ENCODE measurements around the gene RASA4B.
"Not testable (repeated sequence)": the region's sequence is repeated elsewhere in the genome, so short reads cannot be mapped to it uniquely, and the experiment has no call there.

The RASA4B gene

DNA sequence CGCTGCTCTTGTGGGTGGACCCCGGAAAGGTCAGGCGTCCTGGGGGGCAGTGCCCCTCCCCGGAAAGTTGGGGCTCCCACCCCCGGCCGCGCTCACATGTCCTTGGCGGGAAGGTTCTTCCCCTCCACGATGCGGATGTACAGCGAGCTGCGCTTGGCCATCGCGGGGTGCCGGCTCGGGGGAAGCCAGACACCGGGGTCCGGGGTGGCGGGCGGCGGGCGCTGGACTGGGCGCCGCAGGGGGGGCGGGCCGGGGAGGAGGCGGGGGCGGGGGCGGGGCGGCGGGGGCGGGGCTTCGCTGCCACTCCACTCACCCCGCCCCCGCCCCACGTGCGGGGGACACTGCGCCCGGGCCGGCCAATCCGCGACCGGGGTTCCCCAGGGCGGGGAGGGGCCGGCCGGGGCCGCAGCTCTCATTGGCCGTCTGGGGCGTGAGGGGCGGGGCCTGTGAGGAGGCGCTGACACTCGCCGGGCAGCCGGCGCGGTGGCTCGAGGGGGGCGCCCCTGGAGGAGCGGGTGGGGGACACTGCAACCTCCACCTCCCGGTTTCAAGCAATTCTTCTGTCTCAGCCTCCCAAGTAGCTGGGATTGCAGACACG lies at the start of gene RASA4B:
Gene RASA4B (minus strand): TSS at position 228 of the 598 bp plus-strand sequence. CDS start 67 bp downstream, at position 161.
- not testable (repeated sequence) for DNase-seq

DNA sequence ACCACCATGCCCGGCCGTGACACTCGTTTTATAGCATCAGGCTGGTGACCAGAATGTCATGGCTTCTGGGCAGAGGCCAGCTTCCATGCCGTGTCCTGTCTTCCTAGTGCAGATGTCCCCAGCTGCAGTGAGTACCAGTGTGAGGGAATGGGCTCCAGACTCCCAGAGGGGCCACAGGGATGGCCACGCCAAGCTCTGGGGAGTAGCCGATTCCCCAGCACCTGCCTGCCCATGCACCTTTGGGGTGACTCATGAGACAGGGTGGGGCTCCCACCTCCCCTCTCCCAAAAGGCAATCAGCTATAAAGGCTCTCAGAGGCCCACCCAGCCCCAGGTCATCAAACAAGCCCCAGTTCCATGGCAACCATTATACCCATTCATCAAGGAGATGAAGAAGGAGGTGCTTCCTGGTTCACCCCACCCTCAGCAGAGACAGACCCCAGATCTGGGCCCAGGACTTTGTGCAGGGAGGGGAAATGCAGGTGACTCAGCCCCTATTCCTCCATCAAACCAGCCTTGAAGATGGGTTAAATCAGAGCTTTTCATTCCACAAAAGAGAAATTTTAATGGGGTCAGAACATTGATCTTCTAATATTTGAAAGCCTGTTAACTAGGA lies 33.3 kb upstream of the RASA4B start, which contains the start of gene SPDYE2:
Gene SPDYE2 (plus strand): TSS at position 419 of the 615 bp plus-strand sequence. CDS start 2,030 bp downstream, outside the sequence.
- DNase-seq: not testable (repeated sequence)

DNA sequence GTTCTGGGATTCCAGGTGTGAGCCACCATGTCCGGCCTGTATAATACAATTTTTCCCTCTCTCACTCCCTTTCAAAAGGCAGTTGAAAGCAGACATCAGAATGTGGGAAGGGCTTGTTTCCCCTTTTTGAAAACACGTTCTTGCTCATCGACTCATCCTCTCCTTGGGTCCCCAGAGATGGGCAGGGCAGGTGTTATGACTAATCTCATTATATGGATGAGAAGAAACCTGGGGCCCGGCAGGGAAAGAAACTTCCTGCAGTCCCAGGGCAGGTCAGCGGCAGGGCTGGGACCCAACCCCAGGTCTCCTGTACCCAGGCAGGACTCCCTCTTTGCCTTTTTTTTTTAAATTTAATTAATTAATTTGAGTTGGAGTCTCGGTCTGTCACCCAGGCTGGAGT lies 28.8 kb upstream of the RASA4B start:
- not testable (repeated sequence) for DNase-seq

DNA sequence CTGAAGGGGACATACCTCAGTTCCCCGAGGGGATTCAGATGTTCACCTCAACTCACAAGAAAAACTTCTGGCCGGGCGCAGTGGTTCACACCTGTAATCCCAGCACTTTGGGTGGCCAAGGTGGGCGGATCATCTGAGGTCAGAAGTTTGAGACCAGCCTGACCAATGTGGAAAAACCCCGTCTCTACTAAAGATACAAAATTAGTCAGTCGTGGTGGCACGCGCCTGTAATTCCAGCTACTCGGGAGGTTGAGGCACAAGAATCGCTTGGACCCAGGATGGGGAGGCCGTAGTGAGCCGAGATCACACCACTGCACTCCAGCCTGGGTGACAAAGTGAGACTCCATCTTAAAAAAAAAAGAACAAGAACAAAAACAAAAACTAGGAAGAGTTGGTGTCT lies 27.7 kb upstream of the RASA4B start:
- DNase-seq: not testable (repeated sequence)

DNA sequence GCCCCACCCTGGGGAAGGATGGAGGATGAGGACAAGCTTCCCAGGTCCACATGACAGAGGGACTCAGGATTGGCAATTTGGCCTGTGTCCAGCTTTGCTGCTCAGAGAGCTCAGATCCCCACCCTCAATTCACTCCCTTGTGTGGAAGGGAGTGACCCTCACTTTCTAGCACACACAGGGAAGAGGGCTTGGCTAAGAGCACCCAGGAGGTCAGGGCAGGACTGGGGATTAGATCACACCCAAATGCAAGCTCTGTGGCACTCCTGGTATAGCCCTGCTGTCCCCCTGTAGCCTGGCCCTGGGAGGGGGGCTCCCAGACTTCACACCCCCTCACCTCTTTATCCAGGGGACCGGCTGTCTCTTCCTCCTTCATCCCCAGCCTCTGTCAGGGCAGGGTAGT lies 26.8 kb upstream of the RASA4B start:
- not testable (repeated sequence) for DNase-seq

DNA sequence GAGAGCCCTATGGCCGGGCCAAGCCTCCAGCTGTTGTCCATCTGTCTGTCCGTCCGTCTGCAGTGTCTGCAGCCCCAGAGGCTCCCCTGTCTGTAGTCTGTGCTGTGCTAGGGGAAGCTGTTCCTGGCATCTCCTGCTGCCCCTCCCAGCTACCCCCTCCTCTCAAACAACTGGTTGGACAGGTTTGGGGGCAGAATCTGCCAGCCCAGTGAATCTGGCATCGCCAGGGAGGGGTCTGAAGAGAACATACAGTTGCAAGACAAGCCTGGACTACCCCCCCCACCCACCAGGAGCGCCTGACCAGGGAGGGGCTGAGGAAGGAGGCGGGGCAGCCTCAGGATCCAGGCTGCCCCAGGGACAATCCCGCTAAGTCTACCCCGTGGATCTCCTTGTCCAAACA lies 26.0 kb upstream of the RASA4B start, which contains the start of gene UPK3BL2:
Gene UPK3BL2 (minus strand): TSS at position 101 of the 400 bp plus-strand sequence. CDS start 60 bp downstream, at position 41.
- not testable (repeated sequence) for DNase-seq

DNA sequence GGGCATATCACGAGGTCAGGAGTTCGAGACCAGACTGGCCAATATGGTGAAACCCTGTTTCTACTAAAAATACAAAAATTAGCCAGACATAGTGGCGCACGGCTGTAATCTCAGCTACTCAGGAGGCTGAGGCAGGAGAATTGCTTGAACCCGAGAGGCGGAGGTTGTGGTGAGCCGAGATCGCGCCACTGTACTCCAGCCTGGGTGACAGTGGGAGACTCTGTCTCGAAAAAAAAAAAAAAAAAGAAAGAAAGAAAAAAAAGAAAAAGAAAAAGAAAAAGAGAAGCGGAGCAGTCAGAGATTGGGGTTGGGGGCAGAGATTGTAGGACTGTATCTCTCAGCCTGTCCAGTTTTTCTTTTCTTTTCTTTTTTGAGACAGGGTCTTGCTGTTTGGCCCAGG lies 25.2 kb upstream of the RASA4B start:
- DNase-seq: not testable (repeated sequence)

DNA sequence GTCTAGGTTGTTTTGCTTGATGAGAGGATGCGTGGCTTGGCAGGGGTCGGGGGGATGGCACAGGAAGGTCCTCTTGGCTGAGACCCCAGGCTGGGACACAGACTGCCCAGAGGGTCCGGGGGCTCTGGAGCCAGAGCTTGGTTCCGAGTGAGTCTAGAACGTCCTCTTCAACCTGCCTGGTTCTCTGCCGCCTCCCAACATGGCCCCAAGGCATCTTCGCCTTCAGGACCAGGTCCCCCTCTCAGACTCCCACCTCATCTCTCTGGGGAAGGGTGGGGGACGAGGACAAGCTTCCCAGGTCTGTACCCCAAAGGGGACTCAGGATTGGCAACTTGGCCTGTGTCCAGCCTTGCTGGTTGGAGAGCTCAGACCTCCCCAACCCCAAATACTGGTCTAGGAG lies 24.5 kb upstream of the RASA4B start:
- DNase-seq: not testable (repeated sequence)

DNA sequence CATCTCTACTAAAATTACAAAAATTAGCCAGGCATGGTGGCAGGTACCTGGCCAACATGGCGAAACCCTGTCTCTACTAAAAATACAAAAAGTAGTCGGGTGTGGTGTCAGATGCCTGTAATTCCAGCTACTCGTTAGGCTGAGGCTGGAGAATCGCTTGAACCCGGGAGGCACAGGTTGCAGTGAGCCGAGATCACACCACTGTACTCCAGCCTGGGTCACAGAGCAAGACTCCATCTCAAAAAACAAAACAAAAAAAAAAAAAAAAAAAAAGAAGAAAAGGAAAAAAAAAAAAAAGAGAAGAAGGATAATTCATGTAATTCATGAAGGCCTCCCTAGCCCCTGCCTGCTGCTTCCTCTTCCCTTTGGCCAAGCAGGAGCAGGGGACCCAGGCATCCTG lies 23.0 kb upstream of the RASA4B start:
- not testable (repeated sequence) for DNase-seq

DNA sequence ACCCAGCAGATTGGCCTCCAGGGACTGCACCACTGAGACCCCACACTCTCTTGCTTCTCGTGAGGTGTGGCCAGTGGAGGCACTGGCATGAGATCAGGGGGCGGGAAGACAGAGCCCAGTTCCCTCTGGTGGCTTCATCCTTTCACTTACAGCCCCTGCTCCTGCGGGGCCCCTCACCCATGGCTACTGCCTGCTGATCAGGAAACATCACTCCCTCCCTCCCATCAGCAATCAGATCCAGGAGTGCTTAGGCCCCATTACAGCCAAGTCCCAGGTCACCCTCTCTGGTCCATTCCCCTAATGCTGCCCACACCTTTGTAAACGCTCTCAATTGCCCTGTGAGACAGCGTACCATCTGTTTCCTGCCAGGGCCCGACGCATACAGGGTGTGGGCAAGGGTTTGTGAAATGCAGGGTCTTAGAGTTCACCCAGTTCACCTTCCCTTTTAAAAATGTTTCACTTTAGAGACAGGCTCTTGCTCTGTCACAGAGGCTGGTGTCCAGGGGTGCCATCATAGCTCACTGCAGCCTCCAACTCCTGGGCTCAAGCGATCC lies 17.6 kb upstream of the RASA4B start:
- not testable (repeated sequence) for DNase-seq

DNA sequence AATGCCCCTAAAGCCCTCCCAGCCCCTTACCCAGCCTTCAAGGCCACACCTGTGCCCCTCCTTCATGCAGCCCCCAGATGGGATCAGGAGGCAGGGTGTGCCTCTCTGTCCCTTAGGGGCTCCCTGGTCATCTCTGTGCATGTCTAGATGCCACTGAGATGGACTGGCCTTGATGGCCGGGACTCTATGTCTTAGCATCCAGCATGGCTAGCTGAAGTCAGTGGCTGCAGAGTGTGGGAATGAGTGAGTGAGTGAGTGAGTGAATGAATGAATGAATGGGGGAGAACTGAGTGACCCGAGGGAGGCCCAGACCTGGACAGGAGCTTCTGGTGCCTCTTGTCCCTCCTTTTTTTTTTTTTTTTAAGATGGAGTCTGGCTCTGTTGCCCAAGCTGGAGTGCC lies 14.6 kb upstream of the RASA4B start:
- not testable (repeated sequence) for DNase-seq

DNA sequence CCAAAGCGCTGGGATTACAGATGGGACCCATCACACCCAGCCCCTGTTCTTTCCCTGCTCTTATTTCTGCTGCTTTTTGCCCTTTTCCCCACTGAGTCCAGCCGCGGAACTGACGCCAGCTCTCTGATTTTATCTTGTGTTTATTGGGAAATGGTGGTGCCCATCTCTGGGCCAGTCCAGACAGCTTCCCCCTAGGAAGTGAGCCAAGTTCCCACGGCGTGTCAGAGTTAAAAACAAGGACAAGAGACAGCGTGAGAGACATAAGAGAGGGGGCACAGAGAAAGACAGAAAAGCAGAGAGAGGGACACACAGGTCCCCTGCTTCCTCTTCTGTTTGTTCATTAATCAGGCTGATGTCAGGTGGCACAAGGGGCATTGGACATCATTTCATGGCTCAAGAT lies 14.0 kb upstream of the RASA4B start:
- DNase-seq: not testable (repeated sequence)

DNA sequence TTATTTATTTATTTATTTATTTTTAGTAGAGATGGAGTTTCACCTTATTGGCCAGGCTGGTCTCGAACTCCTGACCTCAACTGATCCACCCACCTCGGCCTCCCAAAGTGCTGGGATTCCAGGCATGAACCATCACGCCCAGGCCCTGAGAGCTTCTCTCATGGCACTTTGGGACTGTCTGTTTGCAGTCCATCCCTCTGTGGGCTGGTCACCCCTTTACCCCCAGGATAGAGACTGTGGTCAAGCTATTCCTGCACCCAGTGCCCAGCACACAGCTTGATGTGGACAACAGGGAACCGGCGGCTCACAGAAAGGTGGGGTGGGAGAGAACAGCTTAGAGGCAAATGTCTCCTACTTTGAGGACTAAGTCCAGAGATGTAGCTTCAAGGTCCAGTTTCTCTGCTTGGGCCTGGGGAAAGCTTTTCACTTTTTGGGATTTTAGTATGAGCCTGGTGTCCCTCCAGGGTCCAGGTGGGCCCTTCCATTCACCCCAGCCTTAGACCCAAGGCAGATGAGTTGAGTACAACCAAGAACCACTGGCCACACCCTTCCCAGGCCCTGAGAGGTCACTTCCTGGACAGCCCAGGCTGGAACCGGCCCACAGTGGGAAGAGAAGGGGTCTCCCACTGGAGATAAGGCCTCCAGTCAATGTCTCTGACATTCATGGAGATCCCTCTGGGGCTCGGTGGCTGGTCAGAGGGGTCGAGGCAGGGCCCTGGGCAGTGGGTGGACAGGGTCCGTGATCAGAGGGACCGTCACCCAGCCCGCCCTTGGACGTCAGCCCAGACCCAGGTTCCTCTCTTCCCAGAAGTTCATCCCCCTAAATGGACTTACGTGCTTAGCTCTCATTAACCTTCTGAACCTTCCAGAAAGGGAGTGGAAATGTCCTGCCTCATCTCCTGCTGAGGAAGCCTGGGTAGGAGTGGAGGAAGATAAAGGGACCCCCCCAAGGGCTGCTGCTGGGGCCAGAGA lies 10.5 kb upstream of the RASA4B start:
- not testable (repeated sequence) for DNase-seq

DNA sequence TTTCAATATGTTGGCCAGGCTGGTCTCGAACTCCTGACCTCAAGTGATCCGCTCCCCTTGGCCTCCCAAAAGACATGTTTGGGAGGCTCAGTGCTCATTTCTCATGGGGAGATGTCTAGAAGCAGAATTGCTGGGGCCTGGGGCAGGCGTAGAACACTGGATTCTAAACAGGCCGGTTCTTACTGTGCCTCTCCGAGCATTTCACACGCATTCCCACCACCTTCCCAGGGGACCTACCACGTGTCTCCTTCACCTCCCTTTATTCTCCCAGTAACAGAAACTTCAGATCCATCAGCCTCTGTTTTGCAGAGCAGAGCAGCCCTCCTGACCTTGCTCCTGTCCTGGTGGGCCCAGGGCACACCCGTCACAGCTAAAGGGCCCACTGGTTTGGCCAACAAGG lies 9.6 kb upstream of the RASA4B start:
- DNase-seq: not testable (repeated sequence)

DNA sequence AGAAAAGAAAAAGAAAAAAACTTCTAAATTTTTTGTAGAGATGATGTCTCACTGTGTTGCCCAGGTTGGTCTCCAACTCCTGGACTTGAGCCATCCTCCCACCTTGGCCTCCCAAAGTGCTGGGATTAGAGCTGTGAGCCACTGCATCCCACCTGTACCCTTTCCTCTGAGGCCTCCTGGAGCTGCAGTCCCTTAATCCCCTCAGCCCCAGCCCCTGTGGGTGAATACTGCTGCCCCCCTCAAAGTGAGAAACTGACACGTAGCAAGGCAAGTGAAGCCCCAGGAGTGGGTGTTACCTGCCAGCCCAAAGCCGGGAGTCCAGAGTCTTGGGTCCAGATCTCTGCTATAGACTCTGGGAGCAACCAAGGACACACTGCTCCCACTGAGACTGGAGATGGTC lies 7.2 kb upstream of the RASA4B start:
- DNase-seq: not testable (repeated sequence)

DNA sequence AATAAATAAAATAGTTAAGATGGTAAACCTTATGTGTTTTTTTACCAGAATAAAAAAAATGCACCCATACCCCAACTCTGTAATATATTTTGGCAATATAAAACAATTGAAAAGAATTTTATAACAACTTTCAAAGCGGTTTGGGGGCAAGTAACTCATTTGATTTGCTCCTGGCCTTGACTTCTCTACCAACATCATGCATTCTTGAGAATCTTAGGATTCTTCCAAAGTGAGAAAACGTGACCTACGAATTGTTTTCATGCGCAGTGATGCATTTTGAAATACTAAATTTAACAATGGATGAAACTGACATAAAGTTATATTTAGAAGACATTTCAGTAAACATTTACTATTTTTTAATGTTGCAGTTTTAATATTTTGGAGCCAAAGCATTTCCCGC lies 3.2 kb upstream of the RASA4B start:
- DNase-seq: not testable (repeated sequence)

DNA sequence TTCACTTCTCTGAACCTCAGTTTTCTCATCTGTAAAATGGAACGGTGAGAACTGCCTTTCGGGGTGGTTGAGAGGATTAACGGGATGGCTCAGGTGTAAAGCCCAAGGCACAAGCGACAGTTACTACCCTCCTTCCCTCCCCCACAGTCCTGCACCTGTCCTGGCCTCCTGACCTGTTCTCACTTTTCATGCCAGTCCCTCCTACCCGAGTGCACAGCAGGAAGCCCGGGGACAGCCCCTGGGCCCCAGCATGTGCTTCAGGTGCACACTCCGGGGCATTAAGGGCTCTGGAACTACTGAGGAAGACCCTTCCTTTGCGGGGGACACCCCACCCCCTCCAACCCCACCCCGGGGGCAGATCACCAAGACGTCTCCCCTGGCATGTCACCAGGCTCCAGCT lies 626 bp downstream of the RASA4B start:
- not testable (repeated sequence) for DNase-seq

DNA sequence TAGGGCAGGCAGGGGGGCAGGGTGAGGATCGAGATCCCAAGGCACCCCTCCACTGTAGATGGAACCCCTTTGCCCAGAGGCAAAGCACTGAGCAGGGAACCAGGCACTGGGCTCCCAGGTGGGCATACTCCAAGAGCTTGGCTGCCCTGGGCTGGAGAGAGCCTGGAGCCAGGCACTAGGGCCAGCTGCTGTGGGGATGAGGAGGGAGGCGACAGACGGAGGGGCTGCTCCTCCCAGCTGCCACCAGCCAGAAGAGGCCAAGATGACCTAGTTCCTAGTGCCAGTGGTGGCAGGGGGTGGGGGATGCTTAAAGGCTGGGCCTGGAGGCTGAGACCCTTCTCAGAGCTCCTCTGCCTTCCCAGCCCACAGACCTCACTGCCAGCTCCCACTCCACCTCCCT lies 1.7 kb downstream of the RASA4B start:
- not testable (repeated sequence) for DNase-seq

DNA sequence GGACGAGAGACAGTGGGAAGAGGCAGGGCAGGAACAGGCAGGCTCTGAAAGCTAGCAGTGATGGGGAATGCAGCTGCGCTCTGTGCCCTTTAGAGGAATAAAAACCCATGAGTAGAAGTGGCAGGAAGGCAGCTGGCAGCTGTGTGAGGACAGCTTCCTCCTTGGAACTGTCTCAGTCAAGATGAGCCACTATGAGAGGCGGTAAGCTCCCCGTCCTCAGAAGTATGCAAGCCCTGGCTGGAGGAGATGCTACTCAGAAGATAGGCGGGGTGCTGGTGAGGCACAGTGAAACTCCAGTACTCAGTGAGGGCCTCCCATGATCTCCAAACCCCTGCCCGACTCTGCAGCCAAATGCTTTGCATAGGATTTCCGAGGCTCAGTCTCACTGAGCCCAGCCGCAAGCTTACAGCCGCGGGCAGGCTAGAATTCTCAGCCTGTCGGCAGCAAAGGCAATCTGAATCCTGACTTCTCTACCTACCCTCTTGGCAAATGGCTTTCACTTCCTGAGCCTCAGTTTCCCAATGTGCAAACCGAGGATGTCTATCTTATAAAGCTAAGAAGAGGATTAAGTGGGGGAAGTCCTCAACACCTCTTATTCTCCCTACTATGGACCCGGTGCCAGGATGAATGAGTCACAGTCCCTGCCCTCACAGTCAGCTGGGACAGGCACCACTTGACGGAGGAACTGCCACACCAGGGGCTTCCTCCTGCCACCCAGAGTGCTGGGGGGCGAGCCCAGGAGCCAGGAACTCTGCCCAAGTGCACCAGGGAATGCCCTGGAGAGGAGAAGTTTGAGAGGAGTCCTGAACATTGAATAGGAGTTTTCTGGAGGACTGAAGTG lies 2.5 kb downstream of the RASA4B start:
- not testable (repeated sequence) for DNase-seq

DNA sequence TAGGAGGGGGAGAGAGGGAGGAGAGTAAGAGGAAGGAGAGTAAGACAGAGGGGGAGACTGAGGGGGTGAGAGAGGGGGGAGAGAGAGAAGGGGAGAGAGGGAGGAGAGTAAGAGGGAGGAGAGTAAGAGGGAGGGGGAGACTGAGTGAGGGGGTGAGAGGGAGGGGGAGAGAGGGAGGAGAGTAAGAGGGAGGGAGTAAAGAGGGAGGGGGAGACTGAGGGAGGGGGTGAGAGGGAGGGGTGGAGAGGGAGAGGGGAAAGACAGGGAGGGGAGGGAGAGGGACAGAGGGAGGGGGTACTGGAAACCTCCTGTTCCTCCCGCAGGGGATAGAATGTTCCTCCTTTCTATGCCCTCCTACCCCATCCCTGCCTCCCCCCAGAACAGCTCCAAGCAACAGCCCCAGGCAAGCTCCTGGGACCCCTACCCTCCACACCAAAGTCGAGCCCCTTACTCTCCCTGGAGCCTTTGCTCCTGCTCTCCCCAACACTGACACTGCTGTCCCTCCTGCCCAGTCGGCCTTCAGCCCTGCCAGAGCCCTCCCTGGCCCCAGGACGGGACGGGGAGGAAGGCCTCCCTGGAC lies 4.8 kb downstream of the RASA4B start:
- not testable (repeated sequence) for DNase-seq

DNA sequence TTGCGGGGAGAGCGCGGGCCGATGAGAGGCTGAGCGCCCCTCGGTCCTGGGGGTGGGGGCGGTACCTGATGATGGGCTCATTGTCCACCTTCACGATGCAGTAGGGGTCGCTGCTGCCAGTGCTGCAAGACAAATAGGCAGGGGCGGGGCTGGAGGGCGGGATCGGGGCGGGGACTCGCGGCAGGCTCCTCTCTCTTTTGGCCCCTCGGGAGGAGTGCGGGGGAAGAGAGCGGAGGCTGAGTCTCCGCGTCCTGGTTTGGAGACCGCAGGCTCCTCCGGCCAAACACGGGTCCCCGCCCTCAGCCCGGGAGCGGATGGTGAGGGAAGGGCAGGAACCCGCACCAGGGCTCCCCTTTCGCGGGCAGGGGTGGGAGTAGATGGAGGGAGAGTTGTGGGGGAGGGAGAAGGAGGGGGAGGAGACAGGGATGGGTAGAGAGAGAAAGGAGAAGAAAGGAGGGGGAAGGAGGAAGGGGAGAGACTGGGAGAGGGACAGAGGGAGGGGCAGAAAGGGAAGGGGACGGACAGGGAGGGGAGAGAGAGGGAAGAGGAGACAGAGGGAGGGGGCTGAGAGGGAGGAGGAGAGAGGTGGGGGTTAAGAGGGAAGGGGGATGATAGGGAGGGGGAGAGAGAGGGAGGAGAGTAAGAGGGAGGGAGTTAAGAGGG lies 5.6 kb downstream of the RASA4B start:
- DNase-seq: not testable (repeated sequence)

Measured in hippocampal formation (tissue), 2 donors.